Fibroblast of lung (primary cell): ENCODE results near the gene LRRC37A. TPM values are rescaled to one million over a fixed set of nuclear protein-coding genes. Genes with fewer than 3 reads are reported as not detected.
"Not testable (repeated sequence)": the region's sequence is repeated elsewhere in the genome, so short reads cannot be mapped to it uniquely, and the experiment has no call there.

Source experiments
- DNase-seq, 2 donors: peaks; one replicate each; pipeline versions ENCODE4 v3.0.0 to v3.0.0-alpha.2; 2010; ENCODE audit warnings: low read depth in 2 of 2
- H2AFZ ChIP-seq: 2 replicates; pipeline ENCODE4 v1.5.1; 2012; ENCODE audit warnings: low read length, control low read depth, inconsistent platforms
- H3K27ac ChIP-seq: 2 replicates; pipeline ENCODE4 v1.5.1; 2011; ENCODE audit warnings: low read length, control low read depth; ENCODE audit not compliant: insufficient read depth
- H3K27me3 ChIP-seq: 2 replicates; pipeline ENCODE4 v1.5.1; 2011; ENCODE audit warnings: mild to moderate bottlenecking, low read length; ENCODE audit not compliant: control insufficient read depth, insufficient read depth
- H3K36me3 ChIP-seq: 2 replicates; pipeline ENCODE4 v1.5.1; 2011; ENCODE audit warnings: low read length; ENCODE audit not compliant: control insufficient read depth, insufficient read depth
- H3K4me1 ChIP-seq: 2 replicates; pipeline ENCODE4 v1.5.1; 2011; ENCODE audit warnings: low read length; ENCODE audit not compliant: control insufficient read depth, insufficient read depth; ENCODE audit errors: extremely low read depth
- H3K4me2 ChIP-seq: 2 replicates; pipeline ENCODE4 v1.5.1; 2011; ENCODE audit warnings: low read length, control low read depth; ENCODE audit not compliant: insufficient read depth; ENCODE audit errors: extremely low read depth
- H3K4me3 ChIP-seq, 4 experiments: fragments of 200-600 bp in 1 of 4; sonication (generic) in 1 of 4; replicated peaks in 1 of 4; 2 replicates each; pipeline ENCODE4 v1.5.1; 2011 to 2016; ENCODE audit warnings: low read length in 4 of 4, low read depth in 3 of 4, mild to moderate bottlenecking in 3 of 4, control low read depth in 2 of 4, inconsistent platforms in 1 of 4, mixed read lengths in 1 of 4; ENCODE audit not compliant: insufficient read depth in 1 of 4; ENCODE audit errors: control extremely low read depth in 1 of 4
- H3K79me2 ChIP-seq: 2 replicates; pipeline ENCODE4 v1.5.1; 2012; ENCODE audit warnings: mild to moderate bottlenecking, low read length, inconsistent platforms; ENCODE audit not compliant: control insufficient read depth, insufficient read depth
- H3K9ac ChIP-seq: 2 replicates; pipeline ENCODE4 v1.5.1; 2011; ENCODE audit warnings: mild to moderate bottlenecking, low read length, control low read depth; ENCODE audit not compliant: insufficient read depth
- H3K9me3 ChIP-seq: 2 replicates; pipeline ENCODE4 v1.5.1; 2012; ENCODE audit warnings: low read depth, low read length; ENCODE audit not compliant: control insufficient read depth, insufficient read depth
- H4K20me1 ChIP-seq: 2 replicates; pipeline ENCODE4 v1.5.1; 2011; ENCODE audit warnings: low read length; ENCODE audit not compliant: control insufficient read depth, insufficient read depth; ENCODE audit errors: extremely low read depth
- EZH2 ChIP-seq: IDR thresholded peaks from 2 replicates; pipeline ENCODE4 v1.5.1; 2012; ENCODE audit warnings: low read length, control low read depth, mild to moderate bottlenecking; ENCODE audit errors: missing control alignments
- polyA plus RNA-seq, 2 donors: library from polyadenylated mRNA; depleted of rRNA in 1 of 2; stranded (reverse) in 1 of 2; unstranded in 1 of 2; fragments of >200 nt; gene quantifications; 2 replicates each; pipeline ENCODE4 v1.2.1, GENCODE V29; 2011 to 2012; ENCODE audit warnings: missing spikeins in 1 of 2
- total RNA-seq: library from RNA; depleted of rRNA; stranded (reverse); fragments of >200 nt; gene quantifications from 2 replicates; pipeline ENCODE4 v1.2.1, GENCODE V29; 2014
- TF ChIP-seq, protein P1 (sequence below), 2 donors: IDR thresholded peaks in 1 of 2; conservative IDR thresholded peaks in 1 of 2; 1 replicate in 1 of 2; 2 replicates in 1 of 2; pipeline ENCODE4 v1.5.1; 2011 to 2012; ENCODE audit warnings: low read length in 2 of 2, control low read depth in 1 of 2, inconsistent platforms in 1 of 2, low read depth in 1 of 2, mild to moderate bottlenecking in 1 of 2

The LRRC37A gene
- total and polyA plus RNA-seq, 2 donors (not counting 1 experiment from before 2014, with no cell fraction given) = 0.45 to 2.5 TPM

GRCh38 chr17:46259845-46260661 lies 34.9 kb upstream of the LRRC37A start:
- H4K20me1 ChIP-seq, H3K9me3 ChIP-seq, H3K27me3 ChIP-seq, H3K9ac ChIP-seq, H3K79me2 ChIP-seq, H3K27ac ChIP-seq, H3K4me1 ChIP-seq, H3K36me3 ChIP-seq, H2AFZ ChIP-seq: not testable (repeated sequence)
- H3K4me3 ChIP-seq = peak overlapping the region in 1 of 4 experiments; percentile 35
- DNase-seq = peak in 1 of 2 donors; percentile 6
- H3K4me2 ChIP-seq = peak overlapping the region; percentile 48

GRCh38 chr17:46262271-46262670 lies 32.7 kb upstream of the LRRC37A start:
- DNase-seq = no peak
- Histone ChIP-seq H3K79me2 (no peaks in the 10 kb centered on the region), H3K9ac (no peak overlapping the region), H3K4me3 (no peak overlapping the region), H3K4me2 (no peak overlapping the region), H3K27ac (no peak overlapping the region), H3K36me3 (no peaks in the 10 kb centered on the region), H2AFZ (no peak overlapping the region), H3K4me1 (peaks cover 7% of the 10 kb centered on the region), H3K27me3 (no peaks in the 10 kb centered on the region), H4K20me1 (no peaks in the 10 kb centered on the region), H3K9me3 (no peaks in the 10 kb centered on the region)
- TF ChIP-seq, protein P1, sequence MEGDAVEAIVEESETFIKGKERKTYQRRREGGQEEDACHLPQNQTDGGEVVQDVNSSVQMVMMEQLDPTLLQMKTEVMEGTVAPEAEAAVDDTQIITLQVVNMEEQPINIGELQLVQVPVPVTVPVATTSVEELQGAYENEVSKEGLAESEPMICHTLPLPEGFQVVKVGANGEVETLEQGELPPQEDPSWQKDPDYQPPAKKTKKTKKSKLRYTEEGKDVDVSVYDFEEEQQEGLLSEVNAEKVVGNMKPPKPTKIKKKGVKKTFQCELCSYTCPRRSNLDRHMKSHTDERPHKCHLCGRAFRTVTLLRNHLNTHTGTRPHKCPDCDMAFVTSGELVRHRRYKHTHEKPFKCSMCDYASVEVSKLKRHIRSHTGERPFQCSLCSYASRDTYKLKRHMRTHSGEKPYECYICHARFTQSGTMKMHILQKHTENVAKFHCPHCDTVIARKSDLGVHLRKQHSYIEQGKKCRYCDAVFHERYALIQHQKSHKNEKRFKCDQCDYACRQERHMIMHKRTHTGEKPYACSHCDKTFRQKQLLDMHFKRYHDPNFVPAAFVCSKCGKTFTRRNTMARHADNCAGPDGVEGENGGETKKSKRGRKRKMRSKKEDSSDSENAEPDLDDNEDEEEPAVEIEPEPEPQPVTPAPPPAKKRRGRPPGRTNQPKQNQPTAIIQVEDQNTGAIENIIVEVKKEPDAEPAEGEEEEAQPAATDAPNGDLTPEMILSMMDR (conservative IDR thresholded peaks at IDR 0.05 in 1 of 2, IDR thresholded peaks at IDR 0.05 in 1 of 2; ENCODE audit: low read depth in 1 of 2, low read length in 2 of 2) = no peak
- TF ChIP-seq EZH2 = no peak

- Histone ChIP-seq H2AFZ (no peak overlapping the region), H3K27me3 (no peaks in the 10 kb centered on the region), H3K79me2 (no peaks in the 10 kb centered on the region), H3K36me3 (no peaks in the 10 kb centered on the region), H3K4me1 (peaks cover 7% of the 10 kb centered on the region), H3K9ac (no peak overlapping the region), H3K27ac (no peak overlapping the region), H3K4me3 (no peak overlapping the region), H3K4me2 (no peak overlapping the region), H4K20me1 (no peaks in the 10 kb centered on the region), H3K9me3 (no peaks in the 10 kb centered on the region)
- TF ChIP-seq, protein P1 (conservative IDR thresholded peaks at IDR 0.05 in 1 of 2, IDR thresholded peaks at IDR 0.05 in 1 of 2; ENCODE audit: low read depth in 1 of 2, low read length in 2 of 2) = no peak
- no peak for TF ChIP-seq EZH2
- DNase-seq = peak; percentile 74 to 90
Measured at GRCh38 chr17:46264456-46265198, 30.3 kb upstream of the LRRC37A start.
